Right lobe of liver (tissue), 6 donors: Measurements from ENCODE around the gene SLX4IP. TPM values are rescaled to one million over a fixed set of nuclear protein-coding genes. Genes with fewer than 3 reads are reported as not detected.

ENCODE experiments used
- ATAC-seq, 4 donors: fragments of 200-7000 bp; cut with Tn5 transposase; one replicate each; pipeline ENCODE4 v1.9.1; 2020; ENCODE audit warnings: mild to moderate bottlenecking in 4 of 4, moderate library complexity in 4 of 4
- DNase-seq, 3 donors: peaks; one replicate each; pipeline ENCODE4 v3.0.0-alpha.2; 2020
- H3K27ac ChIP-seq, 3 donors: fragments of 200-600 bp; one replicate each; pipeline ENCODE4 v1.8.0; 2022
- H3K27me3 ChIP-seq, 2 donors: fragments of 200-600 bp; one replicate each; pipeline ENCODE4 v1.8.0; 2022
- H3K36me3 ChIP-seq, 4 donors: fragments of 200-600 bp; sonication (generic) in 1 of 4; one replicate each; pipeline versions ENCODE4 v1.5.1 to v1.8.0; 2017 to 2022; ENCODE audit warnings: control low read depth in 1 of 4
- H3K4me1 ChIP-seq, 4 donors: fragments of 200-600 bp; sonication (generic) in 1 of 4; one replicate each; pipeline versions ENCODE4 v1.5.1 to v1.8.0; 2017 to 2022; ENCODE audit warnings: control low read depth in 1 of 4
- H3K4me3 ChIP-seq, 3 donors: fragments of 200-600 bp; one replicate each; pipeline ENCODE4 v1.8.0; 2022
- H3K9me3 ChIP-seq, 4 donors: fragments of 200-600 bp; sonication (generic) in 1 of 4; one replicate each; pipeline versions ENCODE4 v1.5.1 to v1.8.0; 2017 to 2022; ENCODE audit warnings: control low read depth in 1 of 4
- CTCF ChIP-seq, 4 donors: fragments of 200-600 bp in 3 of 4; fragments of 450-650 bp in 1 of 4; IDR thresholded peaks; one replicate each; pipeline versions ENCODE4 v1.5.1 to v1.8.0; 2016 to 2022; ENCODE audit warnings: antibody characterized with exemption in 4 of 4, mild to moderate bottlenecking in 2 of 4
- POLR2A ChIP-seq: fragments of 450-650 bp; IDR thresholded peaks from one replicate; pipeline ENCODE4 v1.6.1; 2017; ENCODE audit warnings: antibody characterized with exemption, mild to moderate bottlenecking
- WGBS: methylation state at CpG from one replicate; pipeline ENCODE4 v1.1.6; 2018; ENCODE audit warnings: low coverage, low lambda C conversion rate; ENCODE audit not compliant: insufficient coverage; ENCODE audit errors: missing lambda C conversion rate; 5-methylcytosine and 5-hydroxymethylcytosine counted together
- intact Hi-C, 2 donors: fragments of 100-400 bp; cut with DNase I; formaldehyde crosslinking; loops; one replicate each; pipeline versions ENCODE4 v1.11.2 to v1.14.1; 2022
- total RNA-seq, 6 experiments: library from RNA; depleted of rRNA in 2 of 6; stranded (reverse); fragments of >200 nt in 2 of 6; fragmentation: NEBNext Ultra II Directional in 3 of 6; extraction: Animal tissue kit (Norgen Biotek cat#: 25700) in 3 of 6; gene quantifications; one replicate each; pipeline versions ENCODE4 v1.1.0 to v1.2.4, GENCODE V29; 2016 to 2023
- donor health status: DM: no; HTN: yes; CAD: no.
- donor health status: DM: no; HTN: no; CAD: no.
- donor health status: DM: no; HTN: no; CAD: no.
- donor health status: DM: no; HTN: yes; CAD: no.
- donor health status: DM: no; HTN: yes; CAD: no.

SLX4IP gene
- total RNA-seq, 6 experiments from 2014 or later: 2.0 to 4.0 (median 3.5) TPM

DNA sequence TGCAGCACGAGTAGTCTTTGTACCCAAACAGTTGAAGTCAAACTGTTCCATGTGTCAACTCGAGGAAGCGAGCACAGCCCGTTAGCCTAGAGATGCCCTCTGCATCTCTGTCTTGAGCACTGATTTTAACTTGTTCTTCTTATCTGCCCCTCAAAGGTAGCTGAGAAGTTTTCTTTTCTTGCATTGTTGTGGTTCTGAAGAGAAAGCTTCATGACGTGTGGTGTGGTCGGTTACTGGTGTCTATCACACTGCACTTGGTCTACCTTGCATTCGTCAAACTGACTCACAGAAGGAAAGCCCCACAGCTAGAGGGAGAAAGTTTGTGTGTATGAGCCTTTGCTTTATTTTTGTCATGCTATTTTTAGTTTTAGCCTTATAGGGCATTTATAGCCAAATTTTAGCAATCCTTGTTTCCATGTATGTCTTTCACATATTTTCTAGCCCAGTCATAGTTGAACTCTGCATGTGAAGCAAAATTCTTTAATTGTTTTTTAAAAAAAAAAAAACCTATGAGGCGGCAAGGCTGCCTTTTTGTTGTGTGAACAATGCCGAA lies 123.6 kb downstream of the SLX4IP start:
- DNase-seq (no peak), ATAC-seq (peak in 2 of 4 donors; percentile 27 to 31)
- Histone ChIP-seq H3K4me1 (no peaks in the 10 kb centered on the region), H3K4me3 (no peak overlapping the region), H3K27me3 (no peaks in the 10 kb centered on the region), H3K36me3 (no peaks in the 10 kb centered on the region), H3K27ac (no peak overlapping the region), H3K9me3 (no peaks in the 10 kb centered on the region)
- no peak for TF ChIP-seq CTCF (IDR thresholded peaks at IDR 0.05)
- TF ChIP-seq POLR2A: no peak
- intact Hi-C loops: no loop called here
- WGBS: 64% methylated on average over 9 of the region's 9 CpGs

DNA sequence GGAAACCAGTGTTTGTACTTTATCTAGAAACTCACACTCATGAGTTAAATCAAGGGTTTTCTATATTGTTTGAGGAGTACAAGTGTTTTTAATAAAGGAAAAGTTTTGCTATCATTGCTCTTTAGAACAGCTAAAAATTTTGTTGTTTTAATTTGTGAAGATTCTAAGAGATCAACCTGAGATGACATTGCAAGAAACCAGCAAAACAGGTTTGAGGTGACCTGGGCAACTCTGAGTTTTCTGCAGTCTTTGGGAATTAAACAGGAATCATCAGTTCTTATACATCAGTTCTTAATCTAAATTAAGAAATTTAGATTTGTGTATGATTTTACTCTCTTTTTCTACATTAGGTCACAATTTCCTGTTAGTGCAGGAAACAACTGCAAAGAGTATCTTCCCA lies 124.2 kb downstream of the SLX4IP start:
- H3K4me1 ChIP-seq: no peaks in the 10 kb centered on the region
- ATAC-seq: no peak
- no peak for TF ChIP-seq POLR2A
- TF ChIP-seq CTCF (IDR thresholded peaks at IDR 0.05): no peak
- no peaks in the 10 kb centered on the region for H3K36me3 ChIP-seq
- no peak overlapping the region for H3K4me3 ChIP-seq
- H3K9me3 ChIP-seq: no peaks in the 10 kb centered on the region
- H3K27me3 ChIP-seq: no peaks in the 10 kb centered on the region
- no peak for DNase-seq
- H3K27ac ChIP-seq: no peak overlapping the region
- intact Hi-C loops: no loop called here

DNA sequence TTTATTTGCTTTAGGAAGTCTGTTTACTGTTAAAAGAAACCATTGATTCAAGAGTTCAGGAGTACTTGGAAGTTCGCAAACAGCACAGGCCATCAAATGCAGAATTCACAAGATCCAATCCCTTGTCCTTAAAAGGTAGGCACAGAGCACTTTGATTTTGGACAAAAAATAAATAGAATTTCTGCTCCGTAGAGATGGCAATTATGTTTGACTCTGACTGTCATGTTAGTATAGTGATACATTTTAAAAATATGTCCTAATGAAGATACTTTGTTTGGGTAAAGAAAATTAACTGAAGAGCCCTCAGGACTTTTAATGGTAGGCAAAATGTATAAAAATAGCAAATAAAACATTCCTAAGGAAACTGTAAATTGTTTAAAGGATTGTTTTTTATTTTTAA lies 125.6 kb downstream of the SLX4IP start:
- no peak for TF ChIP-seq POLR2A
- TF ChIP-seq CTCF (IDR thresholded peaks at IDR 0.05): no peak

GRCh38 chr20:10561302-10561701 lies 126.2 kb downstream of the SLX4IP start:
- ATAC-seq: no peak
- no peak overlapping the region for H3K4me3 ChIP-seq
- TF ChIP-seq POLR2A: no peak
- no peak for DNase-seq
- H3K4me1 ChIP-seq: no peaks in the 10 kb centered on the region
- intact Hi-C loops: no loop called here
- no peaks in the 10 kb centered on the region for H3K36me3 ChIP-seq
- H3K9me3 ChIP-seq: no peaks in the 10 kb centered on the region
- H3K27ac ChIP-seq: no peak overlapping the region
- H3K27me3 ChIP-seq: no peaks in the 10 kb centered on the region

More for the DNA sequence above, 125.6 kb downstream of the SLX4IP start:
- no peaks in the 10 kb centered on the region for H3K36me3 ChIP-seq
- no peak overlapping the region for H3K27ac ChIP-seq
- H3K9me3 ChIP-seq: no peaks in the 10 kb centered on the region
- intact Hi-C loops: no loop called here
- no peak for DNase-seq
- no peaks in the 10 kb centered on the region for H3K27me3 ChIP-seq
- 81% methylated on average over 2 of the region's 2 CpGs for WGBS
- H3K4me3 ChIP-seq: no peak overlapping the region
- no peaks in the 10 kb centered on the region for H3K4me1 ChIP-seq
- no peak for ATAC-seq

GRCh38 chr20:10562899-10563298 lies 127.8 kb downstream of the SLX4IP start:
- intact Hi-C loops: no loop called here
- WGBS: 79% methylated on average over 4 of the region's 4 CpGs

More at GRCh38 chr20:10562899-10563298, 127.8 kb downstream of the SLX4IP start:
- Histone ChIP-seq H3K27me3 (no peaks in the 10 kb centered on the region), H3K27ac (no peak overlapping the region), H3K4me1 (no peaks in the 10 kb centered on the region), H3K36me3 (no peaks in the 10 kb centered on the region), H3K9me3 (no peaks in the 10 kb centered on the region), H3K4me3 (no peak overlapping the region)
- ATAC-seq (no peak), DNase-seq (no peak)
- TF ChIP-seq POLR2A: no peak
- TF ChIP-seq CTCF (IDR thresholded peaks at IDR 0.05): no peak
